DMS79 (cell line): ENCODE data around the gene ZNHIT6.
A peak's percentile ranks its signal among the peaks of the same experiment; 100 is the strongest.
"Not testable (repeated sequence)": the region's sequence is repeated elsewhere in the genome, so short reads cannot be mapped to it uniquely, and the experiment has no call there.

Experiments
- DNase-seq: peaks from one replicate; lab custom pipeline; 2025; lab: John Stamatoyannopoulos, UW

The ZNHIT6 gene, protein sequence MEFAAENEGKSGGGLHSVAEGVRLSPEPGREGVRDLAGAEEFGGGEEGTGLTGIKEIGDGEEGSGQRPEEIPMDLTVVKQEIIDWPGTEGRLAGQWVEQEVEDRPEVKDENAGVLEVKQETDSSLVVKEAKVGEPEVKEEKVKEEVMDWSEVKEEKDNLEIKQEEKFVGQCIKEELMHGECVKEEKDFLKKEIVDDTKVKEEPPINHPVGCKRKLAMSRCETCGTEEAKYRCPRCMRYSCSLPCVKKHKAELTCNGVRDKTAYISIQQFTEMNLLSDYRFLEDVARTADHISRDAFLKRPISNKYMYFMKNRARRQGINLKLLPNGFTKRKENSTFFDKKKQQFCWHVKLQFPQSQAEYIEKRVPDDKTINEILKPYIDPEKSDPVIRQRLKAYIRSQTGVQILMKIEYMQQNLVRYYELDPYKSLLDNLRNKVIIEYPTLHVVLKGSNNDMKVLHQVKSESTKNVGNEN

GRCh38 chr1:85707990-85708828 is at the start of gene ZNHIT6:
ZNHIT6 (minus strand) TSS chr1:85708433; CDS start chr1:85708284, 149 bp downstream.
- DNase-seq: peak; percentile 96

DNA sequence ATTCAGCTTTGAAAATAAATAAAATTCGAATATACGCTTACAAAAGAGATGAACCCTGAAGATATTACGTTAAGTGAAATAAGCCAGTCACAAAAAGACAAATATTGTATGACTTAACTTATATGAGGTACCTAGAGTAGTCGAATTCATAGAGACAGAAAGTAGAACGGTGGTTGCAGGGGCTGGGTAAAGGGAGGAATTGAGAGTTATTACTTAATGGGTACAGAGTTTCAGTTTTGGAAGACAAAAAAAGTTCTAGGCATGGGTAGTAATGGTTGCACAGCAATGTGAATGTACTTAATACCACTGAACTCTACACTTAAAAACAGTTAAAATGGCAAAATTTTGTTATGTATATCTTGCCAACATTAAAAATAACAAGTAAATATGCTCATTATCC is 48.6 kb upstream of the ZNHIT6 start:
- DNase-seq: no peak

DNA sequence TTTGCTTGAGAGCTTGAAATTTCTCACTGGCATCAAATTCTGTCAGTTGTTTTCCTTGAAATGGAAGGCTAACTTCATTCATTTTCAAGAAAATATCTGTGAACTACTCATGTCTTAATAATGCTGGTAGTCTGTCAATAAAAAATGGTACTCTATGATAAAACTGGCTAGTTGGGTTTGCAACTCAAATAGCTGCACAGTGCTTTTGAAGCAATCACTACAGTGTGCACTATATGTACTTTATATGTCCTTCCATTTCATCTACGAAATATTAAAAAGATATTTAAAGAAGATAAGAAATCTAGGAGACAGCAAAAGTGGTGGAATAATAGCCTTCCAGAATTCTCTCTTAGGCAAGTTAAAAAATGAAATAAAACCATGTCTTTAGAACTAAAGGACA is 39.9 kb upstream of the ZNHIT6 start:
- DNase-seq: no peak

GRCh38 chr1:85746777-85747176 is 38.5 kb upstream of the ZNHIT6 start:
- DNase-seq: no peak

- DNase-seq: no peak
Observed at GRCh38 chr1:85743814-85744213, 35.6 kb upstream of the ZNHIT6 start.

DNA sequence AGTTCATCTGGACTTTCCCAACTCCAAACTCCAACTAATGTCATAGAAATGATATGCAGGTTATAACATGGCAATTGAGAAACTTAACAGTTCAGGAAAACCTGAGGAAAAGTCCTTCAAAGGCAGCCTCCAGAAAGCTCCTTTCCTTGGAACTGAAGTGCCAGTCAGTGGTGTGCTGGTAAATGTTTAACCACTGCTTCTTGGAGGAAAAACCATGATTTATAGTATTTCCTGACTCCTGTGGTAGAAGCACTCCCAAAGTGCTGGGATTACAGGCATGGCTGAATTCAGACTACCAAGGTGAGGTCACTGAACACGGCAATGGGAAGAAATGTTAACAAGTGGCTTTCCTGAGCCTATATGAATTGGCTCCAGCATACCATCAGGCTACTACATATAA is 26.7 kb upstream of the ZNHIT6 start:
- DNase-seq: no peak

DNA sequence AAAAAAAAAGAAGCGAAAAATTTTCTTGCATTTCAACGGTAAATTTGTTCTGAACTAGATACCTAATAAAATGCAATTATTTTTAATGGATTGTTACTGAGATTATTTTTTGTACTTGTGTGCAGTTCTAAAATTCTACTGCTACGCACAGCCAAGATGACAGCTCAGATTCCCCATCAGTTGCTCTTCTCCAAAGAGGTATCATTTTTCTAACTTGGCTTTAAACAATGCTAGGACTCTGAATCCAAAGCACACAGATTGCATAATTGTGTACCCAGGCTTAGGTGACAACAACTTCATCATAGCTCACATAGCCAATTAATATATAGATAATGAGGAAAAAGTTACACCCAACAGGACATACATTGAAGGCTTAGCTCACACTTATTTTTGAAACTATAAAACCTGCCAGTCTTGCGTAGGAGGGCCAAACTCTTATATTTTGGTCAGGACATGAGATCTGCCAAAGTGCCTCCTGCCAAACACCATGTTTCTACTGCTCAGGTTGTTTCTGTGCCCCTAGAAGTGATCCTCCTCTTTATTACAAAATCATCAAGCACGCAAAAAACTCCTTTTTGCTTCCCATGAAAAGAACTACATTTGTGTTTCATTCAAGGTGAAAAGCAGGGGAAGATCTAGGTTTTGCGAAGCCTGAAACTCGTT is 10.6 kb upstream of the ZNHIT6 start:
- DNase-seq: no peak

- not testable (repeated sequence) for DNase-seq
Observed at GRCh38 chr1:85714418-85715114, 6.3 kb upstream of the ZNHIT6 start.

DNA sequence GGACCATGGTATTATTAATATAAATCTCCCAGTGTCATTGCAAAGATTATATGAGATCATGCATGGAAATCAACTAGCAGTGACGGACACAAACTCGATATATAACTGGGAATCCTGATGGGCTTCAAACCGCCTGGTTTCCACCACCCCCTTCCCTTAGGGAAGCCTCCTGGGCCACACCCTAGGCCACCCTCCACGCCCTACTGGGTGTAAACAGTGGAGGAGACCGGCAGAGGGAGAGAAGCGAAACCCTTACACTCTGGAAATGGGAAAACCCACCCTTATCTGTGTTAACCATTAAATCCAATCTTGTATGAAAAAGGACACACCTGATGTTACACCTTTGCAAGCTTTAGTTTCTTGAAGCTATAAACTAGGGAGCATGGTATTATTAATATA is 595 bp upstream of the ZNHIT6 start:
- DNase-seq: no peak

DNA sequence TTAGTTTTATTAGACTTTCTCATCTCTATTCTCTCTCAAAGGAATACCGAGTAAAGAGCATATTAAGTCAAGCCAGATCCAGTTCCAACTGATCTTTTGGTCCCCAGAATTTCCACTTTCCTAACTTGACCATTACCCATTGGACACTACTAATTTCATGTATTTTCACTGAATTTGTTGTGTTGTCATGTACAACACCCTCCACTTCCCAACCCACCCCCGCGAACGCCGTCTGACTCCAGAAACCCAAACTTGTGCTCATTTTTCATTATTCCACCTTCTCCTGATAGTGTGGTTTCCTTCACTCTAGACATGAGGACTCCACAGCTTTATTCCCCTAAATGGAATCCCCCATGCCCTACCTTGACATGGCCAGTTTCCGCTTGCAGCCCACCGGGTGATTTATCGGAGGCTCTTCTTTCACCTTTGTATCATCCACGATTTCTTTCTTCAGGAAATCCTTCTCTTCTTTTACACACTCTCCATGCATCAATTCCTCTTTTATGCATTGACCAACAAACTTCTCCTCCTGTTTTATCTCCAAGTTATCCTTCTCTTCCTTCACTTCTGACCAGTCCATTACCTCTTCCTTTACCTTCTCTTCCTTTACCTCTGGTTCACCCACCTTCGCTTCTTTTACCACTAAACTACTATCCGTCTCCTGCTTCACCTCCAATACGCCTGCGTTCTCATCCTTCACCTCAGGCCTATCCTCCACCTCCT is 805 bp downstream of the ZNHIT6 start:
- no peak for DNase-seq

- DNase-seq: no peak
Observed at GRCh38 chr1:85705940-85706339, 2.3 kb downstream of the ZNHIT6 start.

DNA sequence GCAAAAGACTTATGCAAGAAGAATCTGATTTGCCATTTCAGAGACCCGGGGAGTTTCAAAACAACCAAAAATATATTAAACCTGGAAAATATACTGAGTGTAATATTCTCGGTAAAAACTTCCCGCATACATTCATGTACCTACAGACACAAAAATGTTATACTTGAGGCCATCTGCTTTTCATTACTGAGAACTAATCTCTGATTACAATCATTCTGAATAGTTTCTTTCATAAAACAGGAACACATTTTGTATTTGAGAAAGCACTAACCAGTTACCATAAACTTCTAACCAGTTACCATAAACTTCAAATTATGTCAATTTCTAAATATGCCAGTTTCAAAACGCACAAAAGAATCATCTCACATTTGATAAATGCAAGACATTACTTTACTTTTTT is 7.8 kb downstream of the ZNHIT6 start:
- DNase-seq: no peak

- DNase-seq: no peak
Observed at GRCh38 chr1:85697895-85698294, 10.3 kb downstream of the ZNHIT6 start.

DNA sequence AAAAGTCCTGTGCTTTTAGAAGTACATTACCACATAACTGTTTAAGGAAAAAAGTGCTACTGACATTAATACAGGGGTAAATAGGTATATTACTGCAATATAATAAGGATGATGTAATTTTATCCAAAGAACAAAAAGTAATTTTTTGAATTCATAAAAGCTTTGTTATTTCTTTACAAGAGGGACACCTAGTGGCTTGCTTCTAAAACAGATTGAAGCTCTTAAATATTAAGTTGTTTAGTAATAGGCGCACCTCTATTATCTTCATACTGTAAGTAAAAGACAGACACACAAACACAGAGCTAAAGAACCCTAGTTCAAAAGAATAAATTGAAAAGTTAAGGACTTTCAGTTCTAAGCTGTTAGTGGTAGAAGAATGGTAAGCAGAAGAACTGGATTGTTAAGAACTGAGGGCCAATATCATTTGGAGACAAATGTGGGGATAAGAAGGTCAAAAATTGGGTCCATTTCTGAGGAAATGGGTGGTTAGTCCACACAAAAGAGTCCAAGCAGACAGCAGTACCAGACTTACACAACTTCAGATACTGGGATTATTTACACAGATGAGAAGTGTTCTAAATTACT is 15.4 kb downstream of the ZNHIT6 start:
- DNase-seq: no peak

GRCh38 chr1:85689775-85690404 is 18.3 kb downstream of the ZNHIT6 start:
- no peak for DNase-seq

DNA sequence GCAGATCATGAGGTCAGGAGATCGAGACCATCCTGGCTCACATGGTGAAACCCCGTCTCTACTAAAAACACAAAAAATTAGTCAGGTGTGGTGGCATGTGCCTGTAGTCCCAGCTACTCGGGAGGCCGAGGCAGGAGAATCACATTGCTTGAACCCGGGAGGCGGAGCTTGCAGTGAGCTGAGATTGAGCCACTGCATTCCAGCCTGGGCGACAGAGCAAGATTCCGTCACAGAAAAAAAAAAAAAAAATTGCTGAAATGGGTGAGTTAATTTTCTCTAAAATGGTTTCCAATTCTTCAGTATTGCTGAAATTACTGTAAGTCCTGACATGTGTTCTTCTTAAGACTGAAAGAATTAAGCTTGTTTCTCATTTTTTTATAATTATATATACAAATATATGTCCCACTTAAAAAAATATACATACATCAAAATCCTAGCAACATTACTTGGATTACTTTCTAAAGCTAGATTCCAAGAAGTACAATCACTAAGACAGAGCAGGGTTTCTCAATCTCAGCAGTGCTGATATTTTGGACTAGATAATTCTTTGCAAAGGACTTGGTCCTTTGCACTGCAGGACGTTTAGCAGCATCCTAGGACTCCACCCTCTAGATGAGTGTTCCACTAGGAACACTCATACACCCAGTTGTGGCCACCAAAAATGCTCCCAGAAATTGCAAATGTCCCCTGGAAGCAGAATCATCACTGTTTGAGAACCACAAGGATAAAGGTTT is 24.8 kb downstream of the ZNHIT6 start:
- DNase-seq: no peak

GRCh38 chr1:85681087-85681486 is 27.1 kb downstream of the ZNHIT6 start:
- no peak for DNase-seq

DNA sequence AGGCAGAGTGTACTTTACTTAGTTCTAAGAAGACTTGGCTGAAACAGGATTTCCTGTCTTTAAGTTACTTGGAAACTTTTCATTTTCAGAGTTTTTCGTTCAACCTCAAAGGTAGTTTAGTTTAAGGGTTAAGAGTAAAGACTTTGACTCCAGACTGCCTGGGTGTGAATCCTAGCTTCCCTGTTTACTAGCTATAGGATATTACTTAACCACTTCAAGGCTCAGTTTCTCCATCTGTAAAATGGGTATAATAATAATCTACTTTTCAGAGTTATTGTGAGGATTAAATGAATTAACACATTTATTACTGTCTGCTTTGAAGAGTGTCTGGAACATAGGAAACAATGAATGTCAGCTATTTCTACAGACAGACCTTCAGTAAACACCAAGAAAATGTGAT is 30.0 kb downstream of the ZNHIT6 start:
- no peak for DNase-seq

- no peak for DNase-seq
Observed at GRCh38 chr1:85677656-85678055, 30.6 kb downstream of the ZNHIT6 start.
